ENCODE measurements around the gene ACSS2.

Gene ACSS2

GRCh38 chr20:34876406-34877282 lies at the start of gene ACSS2:
Gene ACSS2 (plus strand): TSS chr20:34876612. CDS start chr20:34876646, 34 bp downstream.
- no peak for DNase-seq (ENCODE audit: extremely low spot score)
- no peak for TF ChIP-seq ELF4 (IDR thresholded peaks at IDR 0.05)
- TF ChIP-seq FOXM1 (IDR thresholded peaks at IDR 0.05; ENCODE audit: borderline replicate concordance), result no peak
- TF ChIP-seq ZNF384 (IDR thresholded peaks at IDR 0.05), result no peak
- TF ChIP-seq SP1 (IDR thresholded peaks at IDR 0.05), result no peak
- TF ChIP-seq BHLHE40 (IDR thresholded peaks at IDR 0.05; ENCODE audit: borderline replicate concordance), result no peak
- TF ChIP-seq NFRKB (IDR thresholded peaks at IDR 0.05), result no peak
- TF ChIP-seq HDGF (IDR thresholded peaks at IDR 0.05; ENCODE audit: borderline replicate concordance), result no peak
- no peak for TF ChIP-seq FOXA1 (IDR thresholded peaks at IDR 0.05)
- no peak for TF ChIP-seq ARNT (IDR thresholded peaks at IDR 0.05)
- no peak for TF ChIP-seq SUZ12 (IDR thresholded peaks at IDR 0.05)
- TF ChIP-seq PKNOX1 (IDR thresholded peaks at IDR 0.05), result no peak
- TF ChIP-seq CTBP1 (IDR thresholded peaks at IDR 0.05; ENCODE audit: borderline replicate concordance), result no peak
- ChIA-PET CTCF (interaction anchor here (1.6 kb wide), 1 partner anchor 79 kb away, joined by 4 read pairs; the partner anchor contains the start of genes GSS and MYH7B), POLR2A (interaction anchor here (1.1 to 2.7 kb wide), 3 partner anchors 51 to 81 kb away, joined by 3 to 16 read pairs (median 4); partner anchors contain the start of genes GSS, MYH7B and NCOA6)

GRCh38 chr20:34829191-34829590 lies 47.2 kb upstream of the ACSS2 start:
- CTCF ChIA-PET, result no interaction called here
- no peak for DNase-seq (ENCODE audit: extremely low spot score)
- POLR2A ChIA-PET, result no interaction called here
- TF ChIP-seq NFRKB (IDR thresholded peaks at IDR 0.05) (no peak), LEF1 (IDR thresholded peaks at IDR 0.05; ENCODE audit: borderline replicate concordance) (no peak), FOXM1 (IDR thresholded peaks at IDR 0.05; ENCODE audit: borderline replicate concordance) (no peak), FOXA1 (IDR thresholded peaks at IDR 0.05) (no peak), SP1 (IDR thresholded peaks at IDR 0.05) (no peak), SUZ12 (IDR thresholded peaks at IDR 0.05) (no peak), CTBP1 (IDR thresholded peaks at IDR 0.05; ENCODE audit: borderline replicate concordance) (no peak), TARDBP (IDR thresholded peaks at IDR 0.05) (no peak), ELF4 (IDR thresholded peaks at IDR 0.05) (no peak), HDGF (IDR thresholded peaks at IDR 0.05; ENCODE audit: borderline replicate concordance) (no peak), BHLHE40 (IDR thresholded peaks at IDR 0.05; ENCODE audit: borderline replicate concordance) (no peak), L3MBTL2 (conservative IDR thresholded peaks at IDR 0.05) (no peak), PKNOX1 (IDR thresholded peaks at IDR 0.05) (no peak), FOXK2 (IDR thresholded peaks at IDR 0.05) (no peak), ZNF384 (IDR thresholded peaks at IDR 0.05) (no peak), ARNT (IDR thresholded peaks at IDR 0.05) (no peak)

GRCh38 chr20:34831936-34832335 lies 44.5 kb upstream of the ACSS2 start:
- CTCF ChIA-PET, result no interaction called here
- TF ChIP-seq ELF4 (IDR thresholded peaks at IDR 0.05) (no peak), SP1 (IDR thresholded peaks at IDR 0.05) (no peak), FOXK2 (IDR thresholded peaks at IDR 0.05) (no peak), SUZ12 (IDR thresholded peaks at IDR 0.05) (no peak), FOXM1 (IDR thresholded peaks at IDR 0.05; ENCODE audit: borderline replicate concordance) (no peak), BHLHE40 (IDR thresholded peaks at IDR 0.05; ENCODE audit: borderline replicate concordance) (no peak), PKNOX1 (IDR thresholded peaks at IDR 0.05) (no peak), LEF1 (IDR thresholded peaks at IDR 0.05; ENCODE audit: borderline replicate concordance) (no peak), NFRKB (IDR thresholded peaks at IDR 0.05) (no peak), CTBP1 (IDR thresholded peaks at IDR 0.05; ENCODE audit: borderline replicate concordance) (no peak), FOXA1 (IDR thresholded peaks at IDR 0.05) (no peak), TARDBP (IDR thresholded peaks at IDR 0.05) (no peak), HDGF (IDR thresholded peaks at IDR 0.05; ENCODE audit: borderline replicate concordance) (no peak), ZNF384 (IDR thresholded peaks at IDR 0.05) (no peak), L3MBTL2 (conservative IDR thresholded peaks at IDR 0.05) (no peak), ARNT (IDR thresholded peaks at IDR 0.05) (no peak)
- POLR2A ChIA-PET, result no interaction called here

GRCh38 chr20:34834459-34834893 lies 41.9 kb upstream of the ACSS2 start:
- no peak for TF ChIP-seq CTBP1 (IDR thresholded peaks at IDR 0.05; ENCODE audit: borderline replicate concordance)
- peak; percentile 26 for DNase-seq (ENCODE audit: extremely low spot score)
- ChIA-PET CTCF (no interaction called here), POLR2A (no interaction called here)

More at GRCh38 chr20:34831936-34832335, 44.5 kb upstream of the ACSS2 start:
- DNase-seq (ENCODE audit: extremely low spot score), result no peak

- TF ChIP-seq HDGF (IDR thresholded peaks at IDR 0.05; ENCODE audit: borderline replicate concordance) (no peak), LEF1 (IDR thresholded peaks at IDR 0.05; ENCODE audit: borderline replicate concordance) (no peak), SP1 (IDR thresholded peaks at IDR 0.05) (no peak), SUZ12 (IDR thresholded peaks at IDR 0.05) (no peak), ARNT (IDR thresholded peaks at IDR 0.05) (no peak), BHLHE40 (IDR thresholded peaks at IDR 0.05; ENCODE audit: borderline replicate concordance) (no peak), L3MBTL2 (conservative IDR thresholded peaks at IDR 0.05) (no peak), PKNOX1 (IDR thresholded peaks at IDR 0.05) (no peak), CTBP1 (IDR thresholded peaks at IDR 0.05; ENCODE audit: borderline replicate concordance) (no peak), TARDBP (IDR thresholded peaks at IDR 0.05) (no peak), FOXA1 (IDR thresholded peaks at IDR 0.05) (no peak), NFRKB (IDR thresholded peaks at IDR 0.05) (no peak)
- POLR2A ChIA-PET, result no interaction called here
- CTCF ChIA-PET, result no interaction called here
- DNase-seq (ENCODE audit: extremely low spot score), result no peak
Measured at GRCh38 chr20:34842143-34842542, 34.3 kb upstream of the ACSS2 start.

Measured in HEK293T (cell line).